ENCODE measurements around the gene KDR. TPM values are rescaled to one million over a fixed set of nuclear protein-coding genes. Genes with fewer than 3 reads are reported as not detected.
A peak's percentile ranks its signal among the peaks of the same experiment; 100 is the strongest.

Gene KDR
- total RNA-seq, 1 donor from 2014 or later, result 23.4 TPM

- TF ChIP-seq CTCF (IDR thresholded peaks at IDR 0.05; ENCODE audit: borderline replicate concordance), result no peak
- intact Hi-C loops (cut with micrococcal nuclease), result no loop called here
- peaks cover 36% of the 10 kb centered on the region for H3K27me3 ChIP-seq (ENCODE audit: low read depth)
- H3K27ac ChIP-seq (replicated peaks), result peak overlapping the region; percentile 89
- H3K4me1 ChIP-seq, result peaks cover 28% of the 10 kb centered on the region
- DNase-seq, result peak; percentile 29
- no peaks in the 10 kb centered on the region for H3K9me3 ChIP-seq (replicated peaks)
- peak overlapping the region; percentile 81 for H3K4me3 ChIP-seq
- no peaks in the 10 kb centered on the region for H3K36me3 ChIP-seq
These were observed 896 bp downstream of the KDR start for GRCh38 chr4:55124322-55125076.

GRCh38 chr4:55123791-55124190 lies 1.6 kb downstream of the KDR start:
- no peak for DNase-seq
- Histone ChIP-seq H3K9me3 (replicated peaks) (no peaks in the 10 kb centered on the region), H3K27me3 (ENCODE audit: low read depth) (peaks cover 36% of the 10 kb centered on the region), H3K4me1 (peaks cover 35% of the 10 kb centered on the region), H3K27ac (replicated peaks) (peak overlapping the region; percentile 89), H3K4me3 (peak overlapping the region; percentile 81), H3K36me3 (no peaks in the 10 kb centered on the region)
- no peak for TF ChIP-seq CTCF (IDR thresholded peaks at IDR 0.05; ENCODE audit: borderline replicate concordance)
- intact Hi-C loops (cut with micrococcal nuclease), result no loop called here

- intact Hi-C loops (cut with micrococcal nuclease), result no loop called here
- Histone ChIP-seq H3K27ac (replicated peaks) (peak overlapping the region; percentile 89), H3K4me1 (peaks cover 48% of the 10 kb centered on the region), H3K27me3 (ENCODE audit: low read depth) (peaks cover 29% of the 10 kb centered on the region), H3K9me3 (replicated peaks) (no peaks in the 10 kb centered on the region), H3K36me3 (no peaks in the 10 kb centered on the region), H3K4me3 (peak overlapping the region; percentile 81)
- no peak for DNase-seq
- TF ChIP-seq CTCF (IDR thresholded peaks at IDR 0.05; ENCODE audit: borderline replicate concordance), result no peak
These were observed 3.2 kb downstream of the KDR start for GRCh38 chr4:55122235-55122634.

GRCh38 chr4:55121246-55121645 lies 4.1 kb downstream of the KDR start:
- no peak for TF ChIP-seq CTCF (IDR thresholded peaks at IDR 0.05; ENCODE audit: borderline replicate concordance)
- DNase-seq, result no peak
- Histone ChIP-seq H3K36me3 (no peaks in the 10 kb centered on the region), H3K27ac (replicated peaks) (peak overlapping the region; percentile 89), H3K27me3 (ENCODE audit: low read depth) (peaks cover 21% of the 10 kb centered on the region), H3K4me1 (peaks cover 56% of the 10 kb centered on the region), H3K4me3 (peak overlapping the region; percentile 81), H3K9me3 (replicated peaks) (no peaks in the 10 kb centered on the region)
- intact Hi-C loops (cut with micrococcal nuclease), result no loop called here

- H3K27me3 ChIP-seq (ENCODE audit: low read depth), result no peaks in the 10 kb centered on the region
- H3K4me1 ChIP-seq, result peaks cover 43% of the 10 kb centered on the region
- intact Hi-C loops (cut with micrococcal nuclease), result no loop called here
- peaks cover 9% of the 10 kb centered on the region for H3K36me3 ChIP-seq
- H3K27ac ChIP-seq (replicated peaks), result peak overlapping the region; percentile 89
- DNase-seq, result no peak
- TF ChIP-seq CTCF (IDR thresholded peaks at IDR 0.05; ENCODE audit: borderline replicate concordance), result no peak
- no peak overlapping the region for H3K4me3 ChIP-seq
- no peaks in the 10 kb centered on the region for H3K9me3 ChIP-seq (replicated peaks)
These were observed 7.0 kb downstream of the KDR start for GRCh38 chr4:55118397-55118796.

All from left ventricle myocardium inferior (tissue), 1 donor.